ENCODE data around the gene RNASEH1. TPM values are rescaled to one million over a fixed set of nuclear protein-coding genes. Genes with fewer than 3 reads are reported as not detected.

The RNASEH1 gene
- total and polyA plus RNA-seq, 10 of the 15 experiments (the other 5 are each of a cell fraction or from before 2014, with no cell fraction given), result 18.2 to 68.5 (median 28.2) TPM

DNA sequence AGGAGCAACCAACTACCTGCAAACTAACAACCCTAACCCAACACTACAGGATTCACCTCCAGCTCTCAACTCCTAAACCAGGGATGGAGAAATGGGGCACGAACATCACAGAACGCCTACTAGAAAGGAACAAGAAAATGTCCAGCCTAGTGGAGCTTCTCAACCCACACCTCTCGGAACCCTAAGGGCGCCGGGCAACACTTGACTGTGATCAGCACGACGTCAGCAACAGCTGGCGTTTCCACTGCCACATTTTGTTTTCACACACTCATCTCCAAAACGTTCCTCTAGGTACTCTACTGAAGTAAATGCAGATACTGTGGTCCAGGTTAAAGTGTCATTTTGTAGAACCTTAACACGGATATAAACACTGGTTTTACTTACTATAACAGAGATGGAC, 4.2 kb downstream of the RNASEH1 start:
- Histone ChIP-seq H3K79me2 (ENCODE audit: control insufficient read depth, insufficient read depth, low read length) (peaks cover 27% of the 10 kb centered on the region), H3K4me2 (ENCODE audit: control insufficient read depth, insufficient read depth) (no peak overlapping the region), H3K27me3 (replicated peaks in 1 of 2; ENCODE audit: control insufficient read depth in 2 of 2, insufficient read depth in 2 of 2, low read length in 1 of 2) (no peaks in the 10 kb centered on the region), H2AFZ (ENCODE audit: control insufficient read depth, low read depth, low read length) (no peak overlapping the region), H3K4me3 (no peak overlapping the region), H3K27ac (ENCODE audit: control insufficient read depth, insufficient read depth) (no peak overlapping the region), H3K4me1 (ENCODE audit: control insufficient read depth, insufficient read depth, low read length) (no peaks in the 10 kb centered on the region; the same call in 1 of the 2 replicates), H4K20me1 (ENCODE audit: control insufficient read depth, insufficient read depth) (no peaks in the 10 kb centered on the region), H3K36me3 (ENCODE audit: control insufficient read depth in 2 of 2, insufficient read depth in 2 of 2, low read length in 1 of 2) (peaks cover 9 to 26% of the 10 kb centered on the region in 2 experiments), H3K9ac (ENCODE audit: control insufficient read depth, insufficient read depth, low read length) (no peak overlapping the region), H3K9me3 (replicated peaks; ENCODE audit: control insufficient read depth, insufficient read depth, low read length) (no peaks in the 10 kb centered on the region)
- in situ Hi-C loops (cut with MboI) (no loop called here), intact Hi-C loops (cut with micrococcal nuclease; ENCODE audit: unreplicated experiment) (no loop called here)
- ChIA-PET POLR2A (no interaction called here), CTCF (interaction anchor here (1.2 to 1.4 kb wide), 2 partner anchors 25 to 91 kb away, joined by 3 read pairs; no protein-coding TSS in a partner anchor), RAD21 (ENCODE audit: unreplicated experiment) (interaction anchor here (1.5 kb wide), 1 partner anchor 9 kb away, joined by 3 read pairs; no protein-coding TSS in a partner anchor), SMC1A (ENCODE audit: uncharacterized antibody, unreplicated experiment) (interaction anchor here (1.0 to 1.8 kb wide), 5 partner anchors 10 to 37 kb away, joined by 3 to 5 read pairs (median 3); no protein-coding TSS in a partner anchor)
- no peak for ATAC-seq
- no peak for DNase-seq (ENCODE audit: low read depth, low spot score)
- 93% methylated on average over 10 of the region's 10 CpGs for WGBS (ENCODE audit: insufficient coverage, insufficient replicate concordance, low lambda C conversion rate, missing lambda C conversion rate)
- TF ChIP-seq FOS (IDR thresholded peaks at IDR 0.05; ENCODE audit: borderline replicate concordance, extremely low read depth, insufficient read length) (no peak), ZNF384 (IDR thresholded peaks at IDR 0.05; ENCODE audit: borderline replicate concordance, low read depth, low read length) (no peak), ZNF274 (IDR thresholded peaks at IDR 0.05; ENCODE audit: insufficient read depth, insufficient read length) (no peak), TCF7 (IDR thresholded peaks at IDR 0.05; ENCODE audit: borderline replicate concordance) (no peak), EZH2 (IDR thresholded peaks at IDR 0.05; ENCODE audit: borderline replicate concordance, control insufficient read depth, low read depth, low read length) (no peak), BCL11A (IDR thresholded peaks at IDR 0.05; ENCODE audit: low read depth, low read length) (no peak)
- no peak for FAIRE-seq
- BruUV-seq (replicated peaks), result no TSS peak

DNA sequence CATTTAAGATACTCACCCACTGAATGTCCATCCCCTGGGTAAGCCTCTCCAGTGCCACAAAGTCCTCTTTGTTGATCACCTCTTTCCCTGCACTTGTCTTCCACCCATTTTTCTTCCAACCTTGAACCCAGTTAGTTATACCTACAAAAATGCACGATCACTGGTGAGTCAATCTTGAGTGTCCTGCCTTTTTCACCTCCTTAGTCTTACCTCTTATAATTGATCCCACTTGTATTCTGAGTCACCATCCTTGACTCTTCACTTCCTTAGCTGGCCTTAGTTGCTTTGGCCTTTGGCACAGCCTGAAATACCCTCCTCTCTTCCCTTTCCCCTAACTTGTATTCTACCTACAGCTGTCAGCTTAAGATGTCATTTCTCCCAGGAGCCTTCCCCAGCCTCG, 10.2 kb downstream of the RNASEH1 start:
- Histone ChIP-seq H2AFZ (ENCODE audit: control insufficient read depth, low read depth, low read length) (no peak overlapping the region), H3K27me3 (replicated peaks in 1 of 2; ENCODE audit: control insufficient read depth in 2 of 2, insufficient read depth in 2 of 2, low read length in 1 of 2) (no peaks in the 10 kb centered on the region), H3K4me3 (no peak overlapping the region), H3K9me3 (replicated peaks; ENCODE audit: control insufficient read depth, insufficient read depth, low read length) (no peaks in the 10 kb centered on the region), H3K4me1 (ENCODE audit: control insufficient read depth, insufficient read depth, low read length) (no peaks in the 10 kb centered on the region; the same call in 1 of the 2 replicates), H3K79me2 (ENCODE audit: control insufficient read depth, insufficient read depth, low read length) (no peaks in the 10 kb centered on the region), H3K9ac (ENCODE audit: control insufficient read depth, insufficient read depth, low read length) (no peak overlapping the region), H4K20me1 (ENCODE audit: control insufficient read depth, insufficient read depth) (no peaks in the 10 kb centered on the region), H3K27ac (ENCODE audit: control insufficient read depth, insufficient read depth) (no peak overlapping the region), H3K36me3 (ENCODE audit: control insufficient read depth in 2 of 2, insufficient read depth in 2 of 2, low read length in 1 of 2) (peaks cover 10 to 40% of the 10 kb centered on the region in 2 experiments), H3K4me2 (ENCODE audit: control insufficient read depth, insufficient read depth) (no peak overlapping the region)
- in situ Hi-C loops (cut with MboI), result no loop called here
- intact Hi-C loops (cut with micrococcal nuclease; ENCODE audit: unreplicated experiment), result no loop called here
- ChIA-PET RAD21 (ENCODE audit: unreplicated experiment) (no interaction called here), CTCF (no interaction called here), SMC1A (ENCODE audit: uncharacterized antibody, unreplicated experiment) (no interaction called here), POLR2A (no interaction called here)
- BruUV-seq (replicated peaks), result no TSS peak
- DNase-seq (ENCODE audit: low read depth, low spot score), result no peak
- no peak for FAIRE-seq
- ATAC-seq, result no peak
- 100% methylated on average over 2 of the region's 2 CpGs for WGBS (ENCODE audit: insufficient coverage, insufficient replicate concordance, low lambda C conversion rate, missing lambda C conversion rate)
- TF ChIP-seq LARP7 (IDR thresholded peaks at IDR 0.05) (no peak), TARDBP (IDR thresholded peaks at IDR 0.05; ENCODE audit: borderline replicate concordance) (no peak), CBX3 (IDR thresholded peaks at IDR 0.05; ENCODE audit: borderline replicate concordance, low read depth) (no peak), SMARCA5 (IDR thresholded peaks at IDR 0.05) (no peak), TCF3 (IDR thresholded peaks at IDR 0.05; ENCODE audit: borderline replicate concordance, insufficient read depth, low read depth, low read length) (no peak), SMAD5 (IDR thresholded peaks at IDR 0.05; ENCODE audit: low read depth) (no peak), CHD1 (IDR thresholded peaks at IDR 0.05; ENCODE audit: low read depth, low read length) (no peak), RAD51 (IDR thresholded peaks at IDR 0.05) (no peak), IKZF1 (conservative IDR thresholded peaks at IDR 0.05) (no peak), CREM (IDR thresholded peaks at IDR 0.05; ENCODE audit: low read depth) (no peak), NR2F1 (conservative IDR thresholded peaks at IDR 0.05) (no peak), RUNX3 (IDR thresholded peaks at IDR 0.05; ENCODE audit: low read length) (no peak)
- TF ChIP-seq, protein P1, sequence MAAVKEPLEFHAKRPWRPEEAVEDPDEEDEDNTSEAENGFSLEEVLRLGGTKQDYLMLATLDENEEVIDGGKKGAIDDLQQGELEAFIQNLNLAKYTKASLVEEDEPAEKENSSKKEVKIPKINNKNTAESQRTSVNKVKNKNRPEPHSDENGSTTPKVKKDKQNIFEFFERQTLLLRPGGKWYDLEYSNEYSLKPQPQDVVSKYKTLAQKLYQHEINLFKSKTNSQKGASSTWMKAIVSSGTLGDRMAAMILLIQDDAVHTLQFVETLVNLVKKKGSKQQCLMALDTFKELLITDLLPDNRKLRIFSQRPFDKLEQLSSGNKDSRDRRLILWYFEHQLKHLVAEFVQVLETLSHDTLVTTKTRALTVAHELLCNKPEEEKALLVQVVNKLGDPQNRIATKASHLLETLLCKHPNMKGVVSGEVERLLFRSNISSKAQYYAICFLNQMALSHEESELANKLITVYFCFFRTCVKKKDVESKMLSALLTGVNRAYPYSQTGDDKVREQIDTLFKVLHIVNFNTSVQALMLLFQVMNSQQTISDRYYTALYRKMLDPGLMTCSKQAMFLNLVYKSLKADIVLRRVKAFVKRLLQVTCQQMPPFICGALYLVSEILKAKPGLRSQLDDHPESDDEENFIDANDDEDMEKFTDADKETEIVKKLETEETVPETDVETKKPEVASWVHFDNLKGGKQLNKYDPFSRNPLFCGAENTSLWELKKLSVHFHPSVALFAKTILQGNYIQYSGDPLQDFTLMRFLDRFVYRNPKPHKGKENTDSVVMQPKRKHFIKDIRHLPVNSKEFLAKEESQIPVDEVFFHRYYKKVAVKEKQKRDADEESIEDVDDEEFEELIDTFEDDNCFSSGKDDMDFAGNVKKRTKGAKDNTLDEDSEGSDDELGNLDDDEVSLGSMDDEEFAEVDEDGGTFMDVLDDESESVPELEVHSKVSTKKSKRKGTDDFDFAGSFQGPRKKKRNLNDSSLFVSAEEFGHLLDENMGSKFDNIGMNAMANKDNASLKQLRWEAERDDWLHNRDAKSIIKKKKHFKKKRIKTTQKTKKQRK (IDR thresholded peaks at IDR 0.05; ENCODE audit: low read depth, low read length), result no peak
